ENCODE results near the gene PDCD1.

GRCh38 chr2:241804326-241805229, 54.1 kb downstream of the PDCD1 start:
- TF ChIP-seq REST (IDR thresholded peaks at IDR 0.05; ENCODE audit: insufficient read depth in 1 of 2, low read depth in 2 of 2, low read length in 2 of 2) (no peak), TAF1 (IDR thresholded peaks at IDR 0.05; ENCODE audit: borderline replicate concordance, insufficient read depth, low read length) (no peak)

Measured in PFSK-1 (cell line).